Vagina (tissue), 2 donors: ENCODE results near the gene SMC3.

ENCODE experiments used
- CTCF ChIP-seq, 3 experiments: fragments of 450-650 bp in 2 of 3; fragments of 200-600 bp in 1 of 3; sonication (generic) in 1 of 3; IDR thresholded peaks; one replicate each; pipeline ENCODE4 v1.5.1; 2017 to 2019; ENCODE audit warnings: antibody characterized with exemption in 3 of 3, mild to moderate bottlenecking in 2 of 3, moderate library complexity in 2 of 3
- POLR2A ChIP-seq, 2 donors: fragments of 450-650 bp; IDR thresholded peaks; one replicate each; pipeline ENCODE4 v1.6.1; 2017; ENCODE audit warnings: antibody characterized with exemption in 2 of 2, mild to moderate bottlenecking in 2 of 2, moderate library complexity in 2 of 2
- POLR2AphosphoS5 ChIP-seq, 2 donors: sonication (generic); formaldehyde crosslinking; IDR thresholded peaks; one replicate each; pipeline ENCODE4 v1.9.0; 2017; ENCODE audit warnings: antibody characterized with exemption in 2 of 2, mild to moderate bottlenecking in 2 of 2, low read depth in 1 of 2; ENCODE audit not compliant: insufficient read depth in 1 of 2

GRCh38 chr10:110561292-110561691 lies 6.2 kb upstream of the SMC3 start:
- TF ChIP-seq CTCF (IDR thresholded peaks at IDR 0.05) (no peak), POLR2A (IDR thresholded peaks at IDR 0.05) (no peak), POLR2AphosphoS5 (IDR thresholded peaks at IDR 0.05; ENCODE audit: insufficient read depth in 1 of 2, low read depth in 1 of 2) (no peak)
